ENCODE measurements around the gene ACVRL1.

- TF ChIP-seq SP1 (IDR thresholded peaks at IDR 0.05) (no peak), FOXM1 (IDR thresholded peaks at IDR 0.05; ENCODE audit: borderline replicate concordance) (no peak), TARDBP (IDR thresholded peaks at IDR 0.05) (no peak), BHLHE40 (IDR thresholded peaks at IDR 0.05; ENCODE audit: borderline replicate concordance) (no peak)
These were observed 48.4 kb downstream of the ACVRL1 start for GRCh38 chr12:51955702-51956101.

All from HEK293T (cell line).